CD14-positive monocyte (primary cell): ENCODE measurements around the gene APOB. TPM values are rescaled to one million over a fixed set of nuclear protein-coding genes. Genes with fewer than 3 reads are reported as not detected.
"Not testable (repeated sequence)": the region's sequence is repeated elsewhere in the genome, so short reads cannot be mapped to it uniquely, and the experiment has no call there.

Experiments
- DNase-seq, 3 donors: peaks; one replicate each; pipeline ENCODE4 v3.0.0-alpha.2; 2011 to 2022
- H2AFZ ChIP-seq: 2 replicates; pipeline ENCODE4 v1.6.0; 2012; ENCODE audit warnings: mild to moderate bottlenecking, low read depth, low read length, inconsistent platforms; ENCODE audit not compliant: insufficient read depth, poor library complexity, severe bottlenecking
- H3K27ac ChIP-seq, 2 donors: 1 replicate in 1 of 2; 2 replicates in 1 of 2; pipeline ENCODE4 v1.5.1; 2012 to 2013; ENCODE audit warnings: low read length in 2 of 2, control low read depth in 1 of 2, inconsistent platforms in 1 of 2, low read depth in 1 of 2, mild to moderate bottlenecking in 1 of 2
- H3K27me3 ChIP-seq, 2 donors: one replicate each; pipeline versions ENCODE4 v1.6.0 to v1.6.1; 2011 to 2013; ENCODE audit warnings: low read length in 2 of 2; ENCODE audit not compliant: control insufficient read depth in 2 of 2, insufficient read depth in 2 of 2
- H3K36me3 ChIP-seq, 2 donors: replicated peaks in 1 of 2; 1 replicate in 1 of 2; 2 replicates in 1 of 2; pipeline versions ENCODE4 v1.5.1 to v1.6.1; 2012 to 2013; ENCODE audit warnings: low read length in 2 of 2, control low read depth in 1 of 2, inconsistent platforms in 1 of 2, mild to moderate bottlenecking in 1 of 2; ENCODE audit not compliant: insufficient read depth in 2 of 2, control insufficient read depth in 1 of 2
- H3K4me1 ChIP-seq, 2 donors: 1 replicate in 1 of 2; 2 replicates in 1 of 2; pipeline versions ENCODE4 v1.5.1 to v1.6.1; 2012 to 2013; ENCODE audit warnings: low read length in 2 of 2, control low read depth in 1 of 2, inconsistent platforms in 1 of 2, mild to moderate bottlenecking in 1 of 2, moderate library complexity in 1 of 2; ENCODE audit not compliant: insufficient read depth in 2 of 2, control insufficient read depth in 1 of 2
- H3K4me2 ChIP-seq: replicated peaks from 2 replicates; pipeline ENCODE3; 2012; ENCODE audit warnings: low read length, moderate library complexity, mild to moderate bottlenecking; ENCODE audit not compliant: poor library complexity, severe bottlenecking; ENCODE audit errors: extremely low read depth
- H3K4me3 ChIP-seq, 3 experiments: fragments of 200-600 bp in 1 of 3; sonication (generic) in 1 of 3; replicated peaks in 1 of 3; 1 replicate in 2 of 3; 2 replicates in 1 of 3; pipeline ENCODE4 v1.5.1; 2011 to 2013; ENCODE audit warnings: low read length in 3 of 3, mild to moderate bottlenecking in 3 of 3, control low read depth in 2 of 3, low read depth in 2 of 3, inconsistent platforms in 1 of 3, moderate library complexity in 1 of 3
- H3K79me2 ChIP-seq: 2 replicates; pipeline ENCODE4 v1.6.0; 2012; ENCODE audit warnings: mild to moderate bottlenecking, control low read depth, inconsistent platforms, low read length, moderate library complexity; ENCODE audit not compliant: insufficient read depth
- H3K9ac ChIP-seq: 2 replicates; pipeline ENCODE4 v1.6.0; 2017; ENCODE audit warnings: low read length, mild to moderate bottlenecking; ENCODE audit not compliant: insufficient read depth, poor library complexity, severe bottlenecking
- H3K9me3 ChIP-seq, 2 donors: replicated peaks in 1 of 2; 1 replicate in 1 of 2; 2 replicates in 1 of 2; pipeline versions ENCODE4 v1.5.1 to v1.6.1; 2012 to 2013; ENCODE audit warnings: low read length in 2 of 2, control low read depth in 1 of 2; ENCODE audit not compliant: control insufficient read depth in 1 of 2, insufficient read depth in 1 of 2
- H4K20me1 ChIP-seq: 2 replicates; pipeline ENCODE4 v1.6.0; 2012; ENCODE audit warnings: mild to moderate bottlenecking, low read length, control low read depth, moderate library complexity; ENCODE audit not compliant: insufficient read depth
- H3K27ac Mint-ChIP-seq, 7 donors: one replicate each; pipeline ENCODE4 v1.8.0; 2020; ENCODE audit warnings: mild to moderate bottlenecking in 7 of 7, mixed read lengths in 7 of 7, moderate library complexity in 6 of 7, inconsistent platforms in 2 of 7
- H3K27me3 Mint-ChIP-seq, 3 donors: one replicate each; pipeline ENCODE4 v1.8.0; 2021 to 2022; ENCODE audit warnings: low read depth in 3 of 3, mild to moderate bottlenecking in 3 of 3, mixed read lengths in 3 of 3, moderate library complexity in 3 of 3, inconsistent platforms in 1 of 3
- H3K36me3 Mint-ChIP-seq, 2 donors: one replicate each; pipeline ENCODE4 v1.8.0; 2020; ENCODE audit warnings: mixed read lengths in 2 of 2, inconsistent platforms in 1 of 2, mild to moderate bottlenecking in 1 of 2
- H3K4me1 Mint-ChIP-seq: one replicate; pipeline ENCODE4 v1.8.0; 2020; ENCODE audit warnings: mild to moderate bottlenecking, mixed read lengths
- H3K4me3 Mint-ChIP-seq, 2 donors: one replicate each; pipeline ENCODE4 v1.8.0; 2020; ENCODE audit warnings: mild to moderate bottlenecking in 2 of 2, mixed read lengths in 2 of 2, moderate library complexity in 1 of 2
- H3K9me3 Mint-ChIP-seq, 7 donors: one replicate each; pipeline ENCODE4 v1.8.0; 2020 to 2022; ENCODE audit warnings: mixed read lengths in 7 of 7, mild to moderate bottlenecking in 6 of 7, moderate library complexity in 6 of 7, inconsistent platforms in 2 of 7
- CTCF ChIP-seq: fragments of 200-600 bp; IDR thresholded peaks from one replicate; pipeline ENCODE4 v1.8.0; 2022; ENCODE audit warnings: antibody characterized with exemption, mild to moderate bottlenecking
- WGBS: methylation state at CpG from one replicate; pipeline ENCODE4 v1.1.5; 2013; ENCODE audit warnings: missing lambda C conversion rate; ENCODE audit not compliant: insufficient coverage; 5-methylcytosine and 5-hydroxymethylcytosine counted together
- intact Hi-C, 2 donors: fragments of 100-400 bp; cut with micrococcal nuclease; formaldehyde crosslinking; loops; one replicate each; pipeline versions ENCODE4 v1.15.0 to v1.15.1; 2023
- polyA plus RNA-seq, 3 donors: library from polyadenylated mRNA; depleted of rRNA in 1 of 3; unstranded in 2 of 3; stranded (reverse) in 1 of 3; fragments of 300-500 nt in 2 of 3; fragments of >200 nt in 1 of 3; fragmentation: Illumina TruSeq in 2 of 3; gene quantifications; 1 replicate in 2 of 3; 2 replicates in 1 of 3; pipeline ENCODE4 v1.2.3, GENCODE V29; 2012 to 2021

Gene APOB
- polyA plus RNA-seq, 3 donors, result 0.02 TPM; not detected in 2

- Histone ChIP-seq H3K27ac (no peak overlapping the region), H2AFZ (no peak overlapping the region), H3K9me3 (no peaks in the 10 kb centered on the region), H3K36me3 (no peaks in the 10 kb centered on the region), H3K4me1 (no peaks in the 10 kb centered on the region), H4K20me1 (no peaks in the 10 kb centered on the region), H3K9ac (no peak overlapping the region), H3K4me3 (no peak overlapping the region), H3K4me2 (no peak overlapping the region), H3K27me3 (no peaks in the 10 kb centered on the region), H3K79me2 (no peaks in the 10 kb centered on the region)
- no peak for DNase-seq
- Mint-ChIP-seq H3K4me3 (no peak overlapping the region), H3K27ac (no peak overlapping the region), H3K4me1 (no peaks in the 10 kb centered on the region), H3K36me3 (no peaks in the 10 kb centered on the region), H3K9me3 (peaks cover 0 to 3% (median 0%) of the 10 kb centered on the region in 7 donors), H3K27me3 (peaks cover 3 to 8% (median 4%) of the 10 kb centered on the region in 3 donors)
- 100% methylated on average over 1 of the region's 2 CpGs for WGBS
- intact Hi-C loops, result no loop called here
- no peak for TF ChIP-seq CTCF
These were observed 14.4 kb downstream of the APOB start for GRCh38 chr2:21029519-21029918.

- intact Hi-C loops, DNase-seq, H3K9me3 ChIP-seq, H4K20me1 ChIP-seq, H3K27me3 ChIP-seq, H3K27me3 Mint-ChIP-seq, H3K36me3 Mint-ChIP-seq, H2AFZ ChIP-seq, H3K27ac ChIP-seq, H3K4me3 ChIP-seq, H3K36me3 ChIP-seq, H3K4me2 ChIP-seq, H3K4me3 Mint-ChIP-seq, H3K9ac ChIP-seq, H3K9me3 Mint-ChIP-seq, H3K27ac Mint-ChIP-seq, H3K4me1 ChIP-seq, H3K4me1 Mint-ChIP-seq, H3K79me2 ChIP-seq: not testable (repeated sequence)
- WGBS, result 100% methylated on average over 3 of the region's 5 CpGs
These were observed 14.9 kb downstream of the APOB start for GRCh38 chr2:21028951-21029350.
